Prostate gland (tissue), 2 donors: ENCODE results near the gene CDK5RAP3.

Experiments used
- CTCF ChIP-seq, 4 experiments: fragments of 200-600 bp in 2 of 4; fragments of 450-650 bp in 2 of 4; sonication (generic) in 2 of 4; IDR thresholded peaks; 1 replicate in 3 of 4; 2 replicates in 1 of 4; pipeline ENCODE4 v1.5.1; 2016 to 2019; ENCODE audit warnings: antibody characterized with exemption in 4 of 4, mild to moderate bottlenecking in 2 of 4, moderate library complexity in 2 of 4
- POLR2A ChIP-seq: fragments of 450-650 bp; IDR thresholded peaks from one replicate; pipeline ENCODE4 v1.6.1; 2016; ENCODE audit warnings: antibody characterized with exemption, mild to moderate bottlenecking
- POLR2AphosphoS5 ChIP-seq: sonication (generic); formaldehyde crosslinking; IDR thresholded peaks from one replicate; pipeline ENCODE4 v1.6.1; 2017; ENCODE audit warnings: antibody characterized with exemption

- TF ChIP-seq POLR2A (no peak), CTCF (IDR thresholded peaks at IDR 0.05) (no peak), POLR2AphosphoS5 (no peak)
Measured at GRCh38 chr17:48027322-48027981, 56.5 kb downstream of the CDK5RAP3 start.
